GM18870 (cell line): ENCODE measurements around the gene OR56B4.
"Not testable (repeated sequence)": the region's sequence is repeated elsewhere in the genome, so short reads cannot be mapped to it uniquely, and the experiment has no call there.

Source experiments
- ATAC-seq: cut with Tn5 transposase; IDR thresholded peaks from one replicate; pipeline ENCODE4 v1.9.1; 2021; ENCODE audit warnings: moderate library complexity; ENCODE audit not compliant: unreplicated experiment

Gene OR56B4

GRCh38 chr11:6143737-6144136, 36.3 kb downstream of the OR56B4 start:
- ATAC-seq, result not testable (repeated sequence)

GRCh38 chr11:6151117-6151516, 43.6 kb downstream of the OR56B4 start:
- no peak for ATAC-seq

- ATAC-seq, result no peak
Observed at GRCh38 chr11:6152126-6152525, 44.6 kb downstream of the OR56B4 start.

- no peak for ATAC-seq
Observed at GRCh38 chr11:6156628-6157359, 49.3 kb downstream of the OR56B4 start.
